SJSA1 (cell line): Measurements from ENCODE around the gene TOMM40. TPM values are rescaled to one million over a fixed set of nuclear protein-coding genes. Genes with fewer than 3 reads are reported as not detected.
A peak's percentile ranks its signal among the peaks of the same experiment; 100 is the strongest.
"Not testable (repeated sequence)": the region's sequence is repeated elsewhere in the genome, so short reads cannot be mapped to it uniquely, and the experiment has no call there.

ENCODE experiments used
- DNase-seq, 2 experiments: peaks; one replicate each; pipeline ENCODE4 v3.0.0-alpha.2; 2015 to 2020; ENCODE audit warnings: low spot score in 2 of 2, low read depth in 1 of 2
- H3K27ac ChIP-seq: fragments of 250-450 bp; sonication (Bioruptor Pico); 2 replicates; pipeline ENCODE4 v1.5.1; 2020; ENCODE audit warnings: mild to moderate bottlenecking, moderate library complexity
- H3K27me3 ChIP-seq: fragments of 250-450 bp; sonication (Bioruptor Pico); replicated peaks from 2 replicates; pipeline ENCODE4 v1.5.1; 2020; ENCODE audit warnings: mild to moderate bottlenecking, moderate library complexity
- H3K36me3 ChIP-seq: fragments of 250-450 bp; sonication (Bioruptor Pico); 2 replicates; pipeline ENCODE4 v1.5.1; 2020; ENCODE audit warnings: mild to moderate bottlenecking
- H3K4me1 ChIP-seq: fragments of 250-450 bp; sonication (Bioruptor Pico); replicated peaks from 2 replicates; pipeline ENCODE4 v1.6.1; 2021; ENCODE audit warnings: mild to moderate bottlenecking
- H3K4me3 ChIP-seq: fragments of 250-450 bp; sonication (Bioruptor Pico); 2 replicates; pipeline ENCODE4 v1.5.1; 2020; ENCODE audit warnings: mild to moderate bottlenecking
- H3K9me3 ChIP-seq: fragments of 250-450 bp; sonication (Bioruptor Pico); replicated peaks from 2 replicates; pipeline ENCODE4 v1.5.1; 2020; ENCODE audit warnings: mild to moderate bottlenecking
- total RNA-seq: library from RNA; depleted of rRNA; stranded (reverse); fragments of >200 nt; shearing (Covaris generic); gene quantifications from 2 replicates; pipeline ENCODE4 v1.2.3, GENCODE V29; 2014

Gene TOMM40
- total RNA-seq, 1 experiment from 2014 or later: 222 TPM

DNA sequence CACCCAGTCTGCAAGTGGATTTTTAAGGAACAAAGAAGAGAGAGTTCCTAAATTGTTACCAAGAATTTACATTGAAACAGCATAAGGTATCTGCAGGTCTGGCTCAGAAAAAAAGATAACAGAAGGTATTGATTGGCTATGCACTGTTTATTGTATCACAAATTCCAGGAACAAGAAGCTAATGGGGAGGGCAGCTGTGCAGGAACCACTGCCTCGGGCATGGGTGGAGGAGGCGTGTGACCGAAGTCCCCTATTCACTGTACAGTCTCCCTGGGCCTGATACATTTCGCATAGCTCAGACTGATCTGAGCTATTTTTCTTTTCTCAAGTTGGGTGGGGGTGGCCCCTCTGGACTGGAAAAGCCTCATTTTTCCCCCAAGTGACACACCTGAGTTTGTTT, 33.2 kb upstream of the TOMM40 start:
- H3K36me3 ChIP-seq: peaks cover 74% of the 10 kb centered on the region
- DNase-seq: no peak
- H3K4me3 ChIP-seq: no peak overlapping the region
- H3K4me1 ChIP-seq: peaks cover 27% of the 10 kb centered on the region
- H3K27ac ChIP-seq: no peak overlapping the region
- no peaks in the 10 kb centered on the region for H3K27me3 ChIP-seq
- H3K9me3 ChIP-seq: no peaks in the 10 kb centered on the region

DNA sequence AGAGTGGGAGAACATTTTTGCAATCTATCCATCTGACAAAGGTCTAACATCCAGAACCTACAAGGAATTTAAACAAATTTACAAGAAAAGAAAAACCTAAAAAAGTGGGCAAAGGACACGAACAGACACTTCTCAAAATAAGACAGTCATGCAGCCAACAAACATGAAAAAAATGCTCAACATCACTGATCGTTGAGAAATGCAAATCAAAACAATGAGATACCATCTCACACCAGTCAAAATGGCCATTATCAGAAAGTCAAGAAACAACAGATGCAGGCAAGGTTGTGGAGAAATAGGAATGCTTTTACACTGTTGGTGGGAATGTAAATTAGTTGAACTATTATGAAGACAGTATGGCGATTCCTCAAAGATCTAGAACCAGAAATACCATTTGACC, 29.5 kb upstream of the TOMM40 start:
- H3K27me3 ChIP-seq, DNase-seq, H3K4me3 ChIP-seq, H3K27ac ChIP-seq, H3K9me3 ChIP-seq: not testable (repeated sequence)
- H3K4me1 ChIP-seq: peaks cover 28% of the 10 kb centered on the region
- peaks cover 80% of the 10 kb centered on the region for H3K36me3 ChIP-seq

DNA sequence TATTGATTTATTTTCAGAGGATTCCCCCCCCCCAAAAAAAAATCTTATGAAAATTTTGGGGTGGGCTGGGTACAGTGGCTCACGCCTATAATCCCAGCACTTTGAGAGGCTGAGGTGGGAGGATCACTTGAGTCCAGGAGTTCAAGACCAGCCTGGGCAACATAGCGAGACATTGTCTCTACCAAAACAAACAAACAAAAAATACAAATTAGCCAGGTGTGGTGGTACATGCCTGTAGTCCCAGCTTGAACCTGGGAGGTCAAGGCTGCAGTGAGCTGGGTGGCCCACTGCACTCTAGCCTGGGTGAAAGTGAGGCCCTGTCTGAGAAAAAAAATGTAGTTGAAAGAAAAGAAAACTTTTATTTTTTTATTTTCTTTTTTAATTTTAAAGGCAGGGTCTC, 27.1 kb upstream of the TOMM40 start:
- Histone ChIP-seq H3K27ac (no peak overlapping the region), H3K27me3 (no peaks in the 10 kb centered on the region), H3K9me3 (no peaks in the 10 kb centered on the region), H3K4me3 (no peak overlapping the region), H3K36me3 (peaks cover 81% of the 10 kb centered on the region), H3K4me1 (peaks cover 38% of the 10 kb centered on the region)
- no peak for DNase-seq

DNA sequence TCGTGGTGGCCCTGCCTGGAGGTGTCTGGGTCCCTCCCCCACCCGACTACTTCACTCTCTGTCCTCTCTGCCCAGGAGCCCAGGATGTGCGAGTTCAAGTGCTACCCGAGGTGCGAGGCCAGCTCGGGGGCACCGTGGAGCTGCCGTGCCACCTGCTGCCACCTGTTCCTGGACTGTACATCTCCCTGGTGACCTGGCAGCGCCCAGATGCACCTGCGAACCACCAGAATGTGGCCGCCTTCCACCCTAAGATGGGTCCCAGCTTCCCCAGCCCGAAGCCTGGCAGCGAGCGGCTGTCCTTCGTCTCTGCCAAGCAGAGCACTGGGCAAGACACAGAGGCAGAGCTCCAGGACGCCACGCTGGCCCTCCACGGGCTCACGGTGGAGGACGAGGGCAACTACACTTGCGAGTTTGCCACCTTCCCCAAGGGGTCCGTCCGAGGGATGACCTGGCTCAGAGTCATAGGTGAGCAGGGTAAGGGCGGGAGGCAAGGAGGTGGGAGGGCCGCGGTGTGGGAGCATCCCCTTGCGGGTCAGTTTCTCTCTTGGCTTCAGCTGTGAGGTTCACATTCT, 25.8 kb upstream of the TOMM40 start:
- no peak overlapping the region for H3K4me3 ChIP-seq
- H3K27me3 ChIP-seq: no peaks in the 10 kb centered on the region

DNA sequence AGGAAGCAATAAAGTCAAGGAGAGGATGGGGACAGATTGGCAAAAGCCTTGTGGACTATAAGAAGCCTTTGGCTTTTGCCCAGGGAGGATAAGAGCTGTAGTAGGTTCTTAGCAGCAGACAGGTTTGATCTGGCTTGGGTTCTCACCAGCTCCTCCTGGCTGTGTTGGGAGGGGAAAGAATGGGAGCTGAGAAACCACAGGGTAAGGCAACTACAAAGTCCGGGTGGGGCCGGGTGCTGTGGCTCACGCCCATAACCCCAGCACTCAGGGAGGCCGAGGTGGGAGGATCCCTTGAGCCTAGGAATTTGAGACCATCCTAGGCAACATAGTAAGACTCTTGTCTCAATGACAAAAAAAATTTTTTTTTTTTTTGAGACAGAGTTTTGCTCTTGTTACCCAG, 24.4 kb upstream of the TOMM40 start:
- DNase-seq: no peak
- Histone ChIP-seq H3K27ac (peak overlapping the region; percentile 33; the same call in 1 of the 2 replicates), H3K9me3 (no peaks in the 10 kb centered on the region), H3K4me3 (no peak overlapping the region), H3K4me1 (peaks cover 59% of the 10 kb centered on the region), H3K27me3 (no peaks in the 10 kb centered on the region), H3K36me3 (peaks cover 81% of the 10 kb centered on the region)

More for the DNA sequence above, 25.8 kb upstream of the TOMM40 start:
- H3K36me3 ChIP-seq: peaks cover 78% of the 10 kb centered on the region
- DNase-seq: no peak
- no peaks in the 10 kb centered on the region for H3K9me3 ChIP-seq
- H3K4me1 ChIP-seq: peaks cover 51% of the 10 kb centered on the region
- H3K27ac ChIP-seq: no peak overlapping the region

DNA sequence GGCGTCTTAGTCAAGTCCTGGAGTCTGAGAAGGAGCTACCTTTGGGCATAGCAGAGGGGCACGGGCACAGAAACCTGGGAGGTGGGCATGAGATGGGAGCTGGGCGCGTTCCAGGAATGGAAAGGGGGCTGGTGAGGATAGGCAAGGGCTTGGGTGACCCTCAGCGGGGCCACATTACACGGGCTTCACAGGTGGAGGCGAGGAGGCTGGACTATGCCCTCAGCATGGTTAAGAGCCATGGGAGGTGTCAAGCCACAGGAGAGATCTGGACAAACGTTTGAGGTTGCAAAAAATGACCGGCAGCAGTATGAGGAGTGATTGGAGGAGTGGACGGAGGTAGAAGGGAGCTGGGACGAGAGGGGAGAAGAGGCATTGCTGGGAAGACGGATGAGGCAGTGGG, 23.5 kb upstream of the TOMM40 start:
- H3K27me3 ChIP-seq: no peaks in the 10 kb centered on the region
- peak overlapping the region; percentile 99; the same call in 1 of the 2 replicates for H3K27ac ChIP-seq
- H3K9me3 ChIP-seq: no peaks in the 10 kb centered on the region
- H3K4me1 ChIP-seq: peaks cover 59% of the 10 kb centered on the region
- no peak for DNase-seq
- H3K4me3 ChIP-seq: no peak overlapping the region
- peaks cover 81% of the 10 kb centered on the region for H3K36me3 ChIP-seq

DNA sequence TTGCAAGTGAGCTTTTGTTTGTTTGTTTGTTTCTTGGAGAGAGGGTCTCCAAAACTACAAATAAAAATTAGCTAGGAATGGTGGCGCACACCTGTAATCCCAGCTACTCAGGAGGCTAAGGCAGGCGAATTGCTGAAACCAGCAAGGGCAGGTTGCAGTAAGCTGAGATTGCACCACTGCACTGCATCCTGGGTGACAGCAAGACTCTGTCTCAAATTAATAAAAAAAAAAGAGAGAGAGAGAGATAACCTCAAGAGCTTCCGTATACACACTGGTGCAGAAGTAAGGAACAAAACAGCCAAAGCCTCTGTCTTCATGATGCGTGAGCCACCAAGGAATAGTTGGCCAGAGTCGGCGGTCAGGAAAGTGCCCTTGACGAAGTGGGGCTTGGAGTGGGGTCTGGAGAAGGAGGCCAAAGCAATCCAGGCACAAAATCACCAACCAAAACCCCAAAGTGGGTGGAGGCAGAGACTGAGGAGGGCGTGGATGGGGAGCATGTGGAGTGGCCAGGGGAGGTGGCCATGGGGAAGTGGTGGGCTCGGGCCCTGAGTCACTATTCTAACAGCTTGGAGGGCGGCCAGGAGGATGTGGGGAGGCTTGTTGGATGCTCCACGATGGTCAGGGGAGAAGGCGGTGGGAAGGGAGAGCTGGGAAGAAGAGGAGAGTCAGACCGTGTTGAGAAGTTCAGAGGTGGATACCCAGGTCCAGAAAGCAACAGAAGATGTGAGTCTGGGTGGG, 21.2 kb upstream of the TOMM40 start:
- Histone ChIP-seq H3K36me3 (peaks cover 86% of the 10 kb centered on the region), H3K9me3 (no peaks in the 10 kb centered on the region), H3K4me3 (no peak overlapping the region), H3K27me3 (no peaks in the 10 kb centered on the region), H3K4me1 (peaks cover 77% of the 10 kb centered on the region), H3K27ac (peak overlapping the region; percentile 50)
- peak; percentile 85 to 96 for DNase-seq

DNA sequence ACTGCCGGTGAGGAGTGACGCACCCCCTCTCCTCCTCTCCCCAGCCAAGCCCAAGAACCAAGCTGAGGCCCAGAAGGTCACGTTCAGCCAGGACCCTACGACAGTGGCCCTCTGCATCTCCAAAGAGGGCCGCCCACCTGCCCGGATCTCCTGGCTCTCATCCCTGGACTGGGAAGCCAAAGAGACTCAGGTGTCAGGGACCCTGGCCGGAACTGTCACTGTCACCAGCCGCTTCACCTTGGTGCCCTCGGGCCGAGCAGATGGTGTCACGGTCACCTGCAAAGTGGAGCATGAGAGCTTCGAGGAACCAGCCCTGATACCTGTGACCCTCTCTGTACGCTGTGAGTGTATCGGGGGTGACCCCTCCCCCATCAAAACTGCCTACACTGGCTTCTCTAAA, 19.2 kb upstream of the TOMM40 start:
- H3K27ac ChIP-seq: no peak overlapping the region
- DNase-seq: no peak
- H3K27me3 ChIP-seq: no peaks in the 10 kb centered on the region
- no peak overlapping the region for H3K4me3 ChIP-seq
- no peaks in the 10 kb centered on the region for H3K9me3 ChIP-seq
- H3K4me1 ChIP-seq: peaks cover 80% of the 10 kb centered on the region
- peaks cover 83% of the 10 kb centered on the region for H3K36me3 ChIP-seq

DNA sequence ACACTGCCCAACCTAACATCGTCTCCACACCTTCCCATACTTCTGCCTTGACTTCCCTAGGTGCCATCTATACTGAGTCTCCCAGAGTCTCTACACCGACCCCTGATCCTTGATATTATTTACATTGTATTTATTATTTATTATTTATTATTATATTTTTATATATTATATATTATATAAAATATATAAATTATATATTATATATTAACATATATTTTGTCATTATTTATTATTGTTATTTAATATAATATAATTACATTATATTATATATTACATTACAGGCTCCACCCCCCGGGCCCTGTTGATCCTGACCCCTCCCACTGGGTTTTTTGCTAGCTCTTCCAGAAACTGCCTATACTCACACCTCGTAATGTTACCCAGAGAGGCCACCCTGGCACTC, 18.4 kb upstream of the TOMM40 start:
- Histone ChIP-seq H3K36me3 (peaks cover 83% of the 10 kb centered on the region), H3K27ac (no peak overlapping the region), H3K9me3 (no peaks in the 10 kb centered on the region), H3K27me3 (no peaks in the 10 kb centered on the region), H3K4me3 (no peak overlapping the region), H3K4me1 (peaks cover 78% of the 10 kb centered on the region)
- DNase-seq: no peak

DNA sequence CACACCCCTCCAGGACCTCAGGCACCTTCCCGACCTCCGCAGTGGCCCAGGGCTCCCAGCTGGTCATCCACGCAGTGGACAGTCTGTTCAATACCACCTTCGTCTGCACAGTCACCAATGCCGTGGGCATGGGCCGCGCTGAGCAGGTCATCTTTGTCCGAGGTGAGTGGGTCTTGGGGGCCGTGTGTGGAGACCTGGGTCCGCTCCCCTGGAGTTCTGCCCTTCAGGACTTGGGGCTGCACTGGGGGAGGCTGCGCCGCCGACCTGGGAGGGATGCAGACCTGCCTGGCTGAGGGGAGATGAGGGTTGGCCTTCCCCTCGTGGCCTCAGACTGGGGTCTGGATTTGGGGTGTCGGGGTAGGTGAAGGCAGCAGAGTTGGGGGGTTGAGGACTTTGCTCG, 16.7 kb upstream of the TOMM40 start:
- no peak for DNase-seq
- no peak overlapping the region for H3K4me3 ChIP-seq
- no peak overlapping the region for H3K27ac ChIP-seq
- peaks cover 61% of the 10 kb centered on the region for H3K4me1 ChIP-seq
- H3K36me3 ChIP-seq: peaks cover 92% of the 10 kb centered on the region
- H3K9me3 ChIP-seq: no peaks in the 10 kb centered on the region
- H3K27me3 ChIP-seq: no peaks in the 10 kb centered on the region

DNA sequence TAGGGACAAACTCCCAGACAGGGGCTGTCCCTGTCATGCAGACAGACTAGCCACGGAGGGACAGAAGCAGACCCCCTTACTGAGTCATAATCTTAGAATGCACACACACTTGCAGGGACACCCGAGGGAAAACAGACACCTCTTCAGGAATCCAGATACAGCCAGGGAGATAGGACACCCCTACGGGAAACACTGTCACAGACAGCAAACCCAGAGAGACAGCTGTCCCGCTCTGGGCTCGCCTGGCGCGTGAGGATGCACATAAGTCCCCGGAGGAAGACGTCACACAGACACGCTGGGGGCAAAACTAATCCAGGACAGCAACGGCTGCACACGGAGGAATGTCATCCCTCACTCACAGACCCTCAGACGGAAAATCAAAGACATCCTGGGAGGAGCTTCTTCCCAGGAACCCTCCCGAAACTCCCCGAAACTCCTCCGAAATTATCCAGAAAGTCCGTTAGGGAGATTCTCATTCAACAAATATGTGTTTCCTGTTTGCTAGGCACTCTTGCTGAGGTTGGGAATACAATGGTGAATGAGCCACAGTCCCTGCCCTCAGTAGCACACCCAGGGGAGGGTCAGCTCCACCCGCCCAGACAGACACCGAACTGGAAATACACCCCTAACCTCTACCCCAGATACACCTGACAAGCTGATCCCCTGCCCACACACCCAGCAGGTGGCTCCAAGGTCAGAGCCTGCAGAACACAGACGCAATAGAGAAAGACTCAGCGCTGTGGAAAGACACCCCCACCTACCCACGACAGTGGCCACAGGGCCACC, 15.2 kb upstream of the TOMM40 start:
- Histone ChIP-seq H3K27ac (peak overlapping the region; percentile 85), H3K4me1 (peaks cover 46% of the 10 kb centered on the region), H3K4me3 (no peak overlapping the region), H3K9me3 (no peaks in the 10 kb centered on the region), H3K27me3 (no peaks in the 10 kb centered on the region), H3K36me3 (peaks cover 91% of the 10 kb centered on the region)
- peak; percentile 91 to 95 for DNase-seq

DNA sequence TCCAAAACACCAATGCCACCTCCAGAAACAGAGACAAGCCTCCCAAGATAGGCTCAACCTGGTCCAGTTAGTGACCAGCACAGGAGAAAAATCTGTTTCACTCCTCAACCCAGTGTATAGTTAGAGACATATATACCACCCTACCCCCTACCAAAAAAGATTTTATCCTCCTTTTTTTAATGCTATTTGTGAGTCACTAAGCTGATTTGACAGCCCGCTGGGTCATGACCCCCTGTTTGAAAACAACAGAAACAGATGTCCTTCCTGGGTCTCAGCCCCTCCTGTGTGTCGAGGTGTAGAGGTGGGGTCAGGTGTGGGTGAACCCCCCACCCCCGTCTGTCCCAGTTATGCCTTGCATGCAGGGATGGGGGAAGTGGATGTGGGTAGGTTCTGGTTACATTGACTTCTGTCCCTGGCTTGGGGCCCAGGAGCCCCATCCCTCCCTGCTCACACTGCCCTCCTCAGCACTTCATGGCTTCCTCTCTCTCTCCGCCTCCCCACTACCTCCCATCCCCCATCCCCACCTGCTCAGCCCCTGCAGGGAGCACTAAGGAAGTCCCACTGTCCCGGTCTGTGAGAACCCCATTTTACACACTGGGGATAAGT, 14.0 kb upstream of the TOMM40 start:
- DNase-seq: no peak
- H3K27me3 ChIP-seq: no peaks in the 10 kb centered on the region
- H3K4me1 ChIP-seq: peaks cover 45% of the 10 kb centered on the region
- H3K4me3 ChIP-seq: no peak overlapping the region
- H3K36me3 ChIP-seq: peaks cover 90% of the 10 kb centered on the region
- H3K27ac ChIP-seq: peak overlapping the region; percentile 85
- no peaks in the 10 kb centered on the region for H3K9me3 ChIP-seq

DNA sequence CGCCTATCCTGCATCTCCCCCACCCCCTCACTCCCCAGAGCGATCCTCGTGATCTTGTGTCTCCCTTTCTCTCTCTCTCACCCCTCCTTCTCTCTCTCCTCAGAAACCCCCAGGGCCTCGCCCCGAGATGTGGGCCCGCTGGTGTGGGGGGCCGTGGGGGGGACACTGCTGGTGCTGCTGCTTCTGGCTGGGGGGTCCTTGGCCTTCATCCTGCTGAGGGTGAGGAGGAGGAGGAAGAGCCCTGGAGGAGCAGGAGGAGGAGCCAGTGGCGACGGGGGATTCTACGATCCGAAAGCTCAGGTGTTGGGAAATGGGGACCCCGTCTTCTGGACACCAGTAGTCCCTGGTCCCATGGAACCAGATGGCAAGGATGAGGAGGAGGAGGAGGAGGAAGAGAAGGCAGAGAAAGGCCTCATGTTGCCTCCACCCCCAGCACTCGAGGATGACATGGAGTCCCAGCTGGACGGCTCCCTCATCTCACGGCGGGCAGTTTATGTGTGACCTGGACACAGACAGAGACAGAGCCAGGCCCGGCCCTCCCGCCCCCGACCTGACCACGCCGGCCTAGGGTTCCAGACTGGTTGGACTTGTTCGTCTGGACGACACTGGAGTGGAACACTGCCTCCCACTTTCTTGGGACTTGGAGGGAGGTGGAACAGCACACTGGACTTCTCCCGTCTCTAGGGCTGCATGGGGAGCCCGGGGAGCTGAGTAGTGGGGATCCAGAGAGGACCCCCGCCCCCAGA, 12.8 kb upstream of the TOMM40 start:
- Histone ChIP-seq H3K36me3 (peaks cover 88% of the 10 kb centered on the region), H3K4me1 (peaks cover 52% of the 10 kb centered on the region), H3K27me3 (no peaks in the 10 kb centered on the region), H3K27ac (no peak overlapping the region), H3K4me3 (no peak overlapping the region), H3K9me3 (no peaks in the 10 kb centered on the region)
- no peak for DNase-seq
